K562 (cell line): ENCODE results near the gene MAPK13. TPM values are rescaled to one million over a fixed set of nuclear protein-coding genes. Genes with fewer than 3 reads are reported as not detected.

Experiments
- ATAC-seq: fragments of 200-7000 bp; cut with Tn5 transposase; 3 replicates; pipeline ENCODE4 v1.9.1; 2020; ENCODE audit warnings: moderate library complexity
- BruUV-seq: library from RNA; stranded (reverse); fragments of 400-500 nt; replicated peaks from 2 replicates; lab custom pipeline; 2021; lab: Mats Ljungman, UMichigan
- CTCF ChIA-PET: fragments of 300-600 bp; formaldehyde crosslinking; extraction: SDS; loops from one replicate; lab custom pipeline; 2021; ENCODE audit warnings: low intra/inter-chr PET ratio; lab: Yijun Ruan, JAX
- POLR2A ChIA-PET: fragments of 300-600, 350-650 bp; sonication (Branson Sonifier 250); formaldehyde crosslinking; extraction: SDS; loops from one replicate; lab custom pipeline; 2021; ENCODE audit warnings: antibody characterized with exemption, inconsistent platforms; lab: Yijun Ruan, JAX
- DNase-seq, 4 experiments: peaks; one replicate each; pipeline versions ENCODE4 v3.0.0 to v3.0.0-alpha.2; 2011 to 2018; ENCODE audit warnings: low spot score in 3 of 4, mixed read lengths in 3 of 4; ENCODE audit errors: extremely low read depth in 1 of 4
- FAIRE-seq: peaks from 2 replicates; lab custom pipeline; 2011; peaks lifted over from hg19 to GRCh38; lab: Jason Lieb, UNC
- H2AFZ ChIP-seq: 2 replicates; pipeline ENCODE4 v1.6.0; 2011; ENCODE audit warnings: low read depth, low read length, control low read depth, inconsistent platforms
- H3K27ac ChIP-seq: fragments of 200-600 bp; 3 replicates; pipeline ENCODE4 v1.8.0; 2011; ENCODE audit warnings: low read depth, mild to moderate bottlenecking, control low read depth, inconsistent platforms, low read length, moderate library complexity, mixed read lengths; ENCODE audit errors: extremely low read depth
- H3K27me3 ChIP-seq, 2 experiments: fragments of 300-600 bp in 1 of 2; 2 replicates in 1 of 2; 3 replicates in 1 of 2; pipeline versions ENCODE4 v1.6.0 to v1.8.0; 2011; ENCODE audit warnings: inconsistent platforms in 2 of 2, low read length in 2 of 2, mild to moderate bottlenecking in 1 of 2, mixed read lengths in 1 of 2, moderate library complexity in 1 of 2; ENCODE audit not compliant: control insufficient read depth in 2 of 2, insufficient read depth in 2 of 2
- H3K36me3 ChIP-seq: fragments of 300-600 bp; 3 replicates; pipeline ENCODE4 v1.8.0; 2011; ENCODE audit warnings: mild to moderate bottlenecking, low read length, inconsistent platforms; ENCODE audit not compliant: control insufficient read depth, insufficient read depth
- H3K4me1 ChIP-seq, 2 experiments: fragments of 200-600 bp in 1 of 2; replicated peaks in 1 of 2; 2 replicates in 1 of 2; 3 replicates in 1 of 2; pipeline versions ENCODE4 v1.5.1 to v1.8.0; 2011; ENCODE audit warnings: inconsistent platforms in 2 of 2, low read length in 2 of 2, mild to moderate bottlenecking in 1 of 2, mixed read lengths in 1 of 2, moderate library complexity in 1 of 2; ENCODE audit not compliant: control insufficient read depth in 2 of 2, insufficient read depth in 2 of 2
- H3K4me2 ChIP-seq: 2 replicates; pipeline ENCODE4 v1.6.1; 2011; ENCODE audit warnings: low read length, control low read depth, inconsistent platforms, mixed read lengths; ENCODE audit not compliant: insufficient read depth
- H3K4me3 ChIP-seq: fragments of 200-600 bp; sonication (generic), shearing (Covaris generic); 2 replicates; pipeline ENCODE4 v1.5.1; 2016; ENCODE audit warnings: control low read depth, inconsistent platforms
- H3K79me2 ChIP-seq: fragments of 200-600 bp; 3 replicates; pipeline ENCODE4 v1.8.0; 2011; ENCODE audit warnings: low read length, inconsistent platforms; ENCODE audit not compliant: control insufficient read depth, insufficient read depth
- H3K9ac ChIP-seq, 2 experiments: 2 replicates each; pipeline versions ENCODE4 v1.6.0 to v1.6.1; 2011; ENCODE audit warnings: low read depth in 2 of 2, low read length in 2 of 2, control low read depth in 1 of 2, inconsistent platforms in 1 of 2, mild to moderate bottlenecking in 1 of 2, mixed read lengths in 1 of 2; ENCODE audit not compliant: insufficient read depth in 1 of 2
- H3K9me1 ChIP-seq: one replicate; pipeline ENCODE4 v1.6.0; 2011; ENCODE audit warnings: inconsistent platforms, mild to moderate bottlenecking, low read length, moderate library complexity; ENCODE audit not compliant: control insufficient read depth, insufficient read depth
- H3K9me3 ChIP-seq: replicated peaks from 2 replicates; pipeline ENCODE4 v1.5.1; 2011; ENCODE audit warnings: low read depth, low read length, inconsistent platforms; ENCODE audit not compliant: control insufficient read depth, insufficient read depth
- H4K20me1 ChIP-seq: replicated peaks from 2 replicates; pipeline ENCODE4 v1.6.1; 2011; ENCODE audit warnings: low read length, inconsistent platforms, mixed read lengths; ENCODE audit not compliant: control insufficient read depth, insufficient read depth
- CCNT2 ChIP-seq: IDR thresholded peaks from 2 replicates; pipeline ENCODE4 v1.6.1; 2011; ENCODE audit warnings: borderline replicate concordance, low read depth, mild to moderate bottlenecking, moderate library complexity, mixed read lengths, low read length; ENCODE audit not compliant: insufficient read length; ENCODE audit errors: extremely low read depth
- DPF2 ChIP-seq: fragments of 450-650 bp; IDR thresholded peaks from 2 replicates; pipeline ENCODE4 v1.6.1; 2016
- HOXB6 ChIP-seq: fragments of 250-450 bp; sonication (Bioruptor Pico); IDR thresholded peaks from 2 replicates; pipeline ENCODE4 v1.5.1; 2022; ENCODE audit warnings: mild to moderate bottlenecking, borderline replicate concordance
- KDM4B ChIP-seq, 2 experiments: fragments of 450-650 bp in 1 of 2; sonication (generic) in 1 of 2; IDR thresholded peaks; 2 replicates each; pipeline ENCODE4 v1.6.1; 2016 to 2017; ENCODE audit warnings: borderline replicate concordance in 2 of 2, antibody characterized with exemption in 1 of 2, low read depth in 1 of 2, mild to moderate bottlenecking in 1 of 2
- KHSRP ChIP-seq: fragments of 450-650 bp; IDR thresholded peaks from 2 replicates; pipeline ENCODE4 v1.6.1; 2017
- SMARCA5 ChIP-seq: fragments of 450-650 bp; IDR thresholded peaks from 2 replicates; pipeline ENCODE4 v1.6.1; 2016
- SREBF2 ChIP-seq: sonication (generic); formaldehyde crosslinking; IDR thresholded peaks from 2 replicates; pipeline ENCODE4 v1.4.0; 2020; ENCODE audit warnings: mild to moderate bottlenecking, missing genetic modification reagents
- TEAD1 ChIP-seq, 2 experiments: fragments of 450-650 bp in 1 of 2; sonication (generic) in 1 of 2; formaldehyde crosslinking; IDR thresholded peaks; 2 replicates each; pipeline versions ENCODE4 v1.4.0 to v1.8.0; 2020 to 2022; ENCODE audit warnings: mild to moderate bottlenecking in 2 of 2, missing genetic modification reagents in 1 of 2
- WGBS: fragments of 100-300 bp; shearing (Covaris generic); methylation state at CpG from one replicate; pipeline ENCODE4 v1.1.6; 2016; ENCODE audit warnings: low coverage, mixed read lengths; ENCODE audit not compliant: insufficient coverage; ENCODE audit errors: missing lambda C conversion rate; 5-methylcytosine and 5-hydroxymethylcytosine counted together
- in situ Hi-C: fragments of 300-500 bp; cut with MboI; formaldehyde crosslinking; loops from 4 replicates; pipeline ENCODE4 v1.15.0; 2018; ENCODE audit warnings: inconsistent platforms, mixed read lengths
- intact Hi-C: fragments of 100-400 bp; cut with micrococcal nuclease; formaldehyde crosslinking; loops from 2 replicates; pipeline ENCODE4 v1.14.2; 2022
- polyA plus RNA-seq, 8 experiments: library from polyadenylated mRNA; depleted of rRNA in 4 of 8; stranded (reverse) in 5 of 8; unstranded in 3 of 8; fragments of >200 nt; fragmentation: Nextera tagmentation in 2 of 8; fragmentation: Illumina TruSeq in 1 of 8; extraction: Ambion mirVana in 2 of 8; extraction: Trizol in 1 of 8; gene quantifications; 2 replicates each; pipeline versions ENCODE4 v1.2.1 to v1.2.3, GENCODE V29; 2011 to 2014; ENCODE audit warnings: inconsistent platforms in 1 of 8, missing spikeins in 1 of 8
- total RNA-seq, 7 experiments: library from RNA; depleted of rRNA in 6 of 7; stranded (reverse); fragments of >200 nt in 6 of 7; fragmentation: Illumina TruSeq in 2 of 7; extraction: Trizol in 2 of 7; gene quantifications; 2 replicates each; pipeline versions ENCODE4 v1.2.1 to v1.2.3, GENCODE V29; 2011 to 2021; ENCODE audit warnings: low replicate concordance in 1 of 7
- TF ChIP-seq, protein P1 (sequence below), 2 experiments: IDR thresholded peaks in 1 of 2; conservative IDR thresholded peaks in 1 of 2; 2 replicates each; pipeline ENCODE4 v1.6.1; 2016; ENCODE audit warnings: low read depth in 2 of 2, mild to moderate bottlenecking in 1 of 2, missing compliant biosample characterization in 1 of 2, missing genetic modification characterization in 1 of 2, moderate library complexity in 1 of 2
- TF ChIP-seq, protein P2 (sequence below): fragments of 450-650 bp; IDR thresholded peaks from 2 replicates; pipeline ENCODE4 v1.6.1; 2016; ENCODE audit warnings: mild to moderate bottlenecking
- TF ChIP-seq, protein P3 (sequence below): fragments of 450-650 bp; IDR thresholded peaks from 2 replicates; pipeline ENCODE4 v1.6.1; 2016; ENCODE audit warnings: antibody characterized with exemption

MAPK13 gene
- total and polyA plus RNA-seq, 9 of the 15 experiments (the other 6 are each of a cell fraction or from before 2014, with no cell fraction given), result 0.03 to 2.3 (median 0.48) TPM; not detected in 1

GRCh38 chr6:36122495-36123269 is 7.6 kb upstream of the MAPK13 start:
- Histone ChIP-seq H3K4me1 (peaks cover 61 to 71% of the 10 kb centered on the region in 2 experiments), H3K4me3 (no peak overlapping the region), H3K36me3 (no peaks in the 10 kb centered on the region), H3K27ac (no peak overlapping the region), H3K9me1 (peaks cover 3% of the 10 kb centered on the region), H3K9ac (peak overlapping the region in 1 of 2 experiments; percentile 79; a peak in 2 of 4 replicates), H2AFZ (0 out of 2 replicates have a peak overlapping the region, but pooled peaks have one; percentile 8), H4K20me1 (no peaks in the 10 kb centered on the region), H3K9me3 (no peaks in the 10 kb centered on the region), H3K79me2 (no peaks in the 10 kb centered on the region), H3K27me3 (no peaks in the 10 kb centered on the region), H3K4me2 (peak overlapping the region; percentile 33; the same call in 1 of the 2 replicates)
- in situ Hi-C loops (no loop called here), intact Hi-C loops (loop anchor here (2.0 kb wide), 2 partner anchors 74 to 238 kb away; partner anchors contain the start of gene BRPF3)
- ChIA-PET CTCF (interaction anchor here (1.5 kb wide), 1 partner anchor 238 kb away, joined by 6 read pairs; no protein-coding TSS in a partner anchor), POLR2A (interaction anchor here (0.7 to 1.5 kb wide), 3 partner anchors 9 to 21 kb away, joined by 3 to 5 read pairs (median 5); no protein-coding TSS in a partner anchor)
- ATAC-seq (no peak), DNase-seq (peak in 1 of 4 experiments; percentile 28), FAIRE-seq (no peak)
- no TSS peak for BruUV-seq
- WGBS, result 37% methylated on average over 10 of the region's 11 CpGs
- no peak for TF ChIP-seq SREBF2 (CRISPR knock-in tag)
- no peak for TF ChIP-seq KHSRP
- no peak for TF ChIP-seq SMARCA5
- no peak for TF ChIP-seq HOXB6
- TF ChIP-seq, protein P1, sequence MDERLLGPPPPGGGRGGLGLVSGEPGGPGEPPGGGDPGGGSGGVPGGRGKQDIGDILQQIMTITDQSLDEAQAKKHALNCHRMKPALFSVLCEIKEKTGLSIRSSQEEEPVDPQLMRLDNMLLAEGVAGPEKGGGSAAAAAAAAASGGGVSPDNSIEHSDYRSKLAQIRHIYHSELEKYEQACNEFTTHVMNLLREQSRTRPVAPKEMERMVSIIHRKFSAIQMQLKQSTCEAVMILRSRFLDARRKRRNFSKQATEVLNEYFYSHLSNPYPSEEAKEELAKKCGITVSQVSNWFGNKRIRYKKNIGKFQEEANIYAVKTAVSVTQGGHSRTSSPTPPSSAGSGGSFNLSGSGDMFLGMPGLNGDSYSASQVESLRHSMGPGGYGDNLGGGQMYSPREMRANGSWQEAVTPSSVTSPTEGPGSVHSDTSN (CRISPR knock-in tag; IDR thresholded peaks at IDR 0.05; ENCODE audit: low read depth), result no peak
- TF ChIP-seq, protein P1 (tag; conservative IDR thresholded peaks at IDR 0.05; ENCODE audit: low read depth), result no peak
- TF ChIP-seq KDM4B (IDR thresholded peaks at IDR 0.05; ENCODE audit: borderline replicate concordance in 2 of 2, low read depth in 1 of 2), result no peak
- TF ChIP-seq, protein P2, sequence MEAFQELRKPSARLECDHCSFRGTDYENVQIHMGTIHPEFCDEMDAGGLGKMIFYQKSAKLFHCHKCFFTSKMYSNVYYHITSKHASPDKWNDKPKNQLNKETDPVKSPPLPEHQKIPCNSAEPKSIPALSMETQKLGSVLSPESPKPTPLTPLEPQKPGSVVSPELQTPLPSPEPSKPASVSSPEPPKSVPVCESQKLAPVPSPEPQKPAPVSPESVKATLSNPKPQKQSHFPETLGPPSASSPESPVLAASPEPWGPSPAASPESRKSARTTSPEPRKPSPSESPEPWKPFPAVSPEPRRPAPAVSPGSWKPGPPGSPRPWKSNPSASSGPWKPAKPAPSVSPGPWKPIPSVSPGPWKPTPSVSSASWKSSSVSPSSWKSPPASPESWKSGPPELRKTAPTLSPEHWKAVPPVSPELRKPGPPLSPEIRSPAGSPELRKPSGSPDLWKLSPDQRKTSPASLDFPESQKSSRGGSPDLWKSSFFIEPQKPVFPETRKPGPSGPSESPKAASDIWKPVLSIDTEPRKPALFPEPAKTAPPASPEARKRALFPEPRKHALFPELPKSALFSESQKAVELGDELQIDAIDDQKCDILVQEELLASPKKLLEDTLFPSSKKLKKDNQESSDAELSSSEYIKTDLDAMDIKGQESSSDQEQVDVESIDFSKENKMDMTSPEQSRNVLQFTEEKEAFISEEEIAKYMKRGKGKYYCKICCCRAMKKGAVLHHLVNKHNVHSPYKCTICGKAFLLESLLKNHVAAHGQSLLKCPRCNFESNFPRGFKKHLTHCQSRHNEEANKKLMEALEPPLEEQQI, result no peak
- TF ChIP-seq CCNT2, result peak; percentile 5
- peak in 1 of 2 experiments; percentile 19; a peak in 1 of 4 replicates for TF ChIP-seq TEAD1 (CRISPR knock-in tag; IDR thresholded peaks at IDR 0.05)
- TF ChIP-seq, protein P3, sequence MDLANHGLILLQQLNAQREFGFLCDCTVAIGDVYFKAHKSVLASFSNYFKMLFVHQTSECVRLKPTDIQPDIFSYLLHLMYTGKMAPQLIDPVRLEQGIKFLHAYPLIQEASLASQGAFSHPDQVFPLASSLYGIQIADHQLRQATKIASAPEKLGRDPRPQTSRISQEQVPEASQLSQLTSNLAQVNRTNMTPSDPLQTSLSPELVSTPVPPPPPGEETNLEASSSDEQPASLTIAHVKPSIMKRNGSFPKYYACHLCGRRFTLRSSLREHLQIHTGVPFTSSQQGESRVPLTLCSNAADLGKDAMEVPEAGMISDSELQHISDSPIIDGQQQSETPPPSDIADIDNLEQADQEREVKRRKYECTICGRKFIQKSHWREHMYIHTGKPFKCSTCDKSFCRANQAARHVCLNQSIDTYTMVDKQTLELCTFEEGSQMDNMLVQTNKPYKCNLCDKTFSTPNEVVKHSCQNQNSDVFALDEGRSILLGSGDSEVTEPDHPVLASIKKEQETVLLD, result 0 out of 2 replicates have a peak, but pooled peaks have one; percentile 8
- no peak for TF ChIP-seq DPF2
